ENCODE data around the gene PKD1L1.

GRCh38 chr7:47970761-47971160 lies 22.5 kb upstream of the PKD1L1 start:
- TF ChIP-seq, protein P1, sequence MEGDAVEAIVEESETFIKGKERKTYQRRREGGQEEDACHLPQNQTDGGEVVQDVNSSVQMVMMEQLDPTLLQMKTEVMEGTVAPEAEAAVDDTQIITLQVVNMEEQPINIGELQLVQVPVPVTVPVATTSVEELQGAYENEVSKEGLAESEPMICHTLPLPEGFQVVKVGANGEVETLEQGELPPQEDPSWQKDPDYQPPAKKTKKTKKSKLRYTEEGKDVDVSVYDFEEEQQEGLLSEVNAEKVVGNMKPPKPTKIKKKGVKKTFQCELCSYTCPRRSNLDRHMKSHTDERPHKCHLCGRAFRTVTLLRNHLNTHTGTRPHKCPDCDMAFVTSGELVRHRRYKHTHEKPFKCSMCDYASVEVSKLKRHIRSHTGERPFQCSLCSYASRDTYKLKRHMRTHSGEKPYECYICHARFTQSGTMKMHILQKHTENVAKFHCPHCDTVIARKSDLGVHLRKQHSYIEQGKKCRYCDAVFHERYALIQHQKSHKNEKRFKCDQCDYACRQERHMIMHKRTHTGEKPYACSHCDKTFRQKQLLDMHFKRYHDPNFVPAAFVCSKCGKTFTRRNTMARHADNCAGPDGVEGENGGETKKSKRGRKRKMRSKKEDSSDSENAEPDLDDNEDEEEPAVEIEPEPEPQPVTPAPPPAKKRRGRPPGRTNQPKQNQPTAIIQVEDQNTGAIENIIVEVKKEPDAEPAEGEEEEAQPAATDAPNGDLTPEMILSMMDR (IDR thresholded peaks at IDR 0.05): no peak
- TF ChIP-seq ZNF423 (CRISPR knock-in tag; IDR thresholded peaks at IDR 0.05) (no peak), TEAD4 (CRISPR knock-in tag; IDR thresholded peaks at IDR 0.05) (no peak)
- TF ChIP-seq, protein P2, sequence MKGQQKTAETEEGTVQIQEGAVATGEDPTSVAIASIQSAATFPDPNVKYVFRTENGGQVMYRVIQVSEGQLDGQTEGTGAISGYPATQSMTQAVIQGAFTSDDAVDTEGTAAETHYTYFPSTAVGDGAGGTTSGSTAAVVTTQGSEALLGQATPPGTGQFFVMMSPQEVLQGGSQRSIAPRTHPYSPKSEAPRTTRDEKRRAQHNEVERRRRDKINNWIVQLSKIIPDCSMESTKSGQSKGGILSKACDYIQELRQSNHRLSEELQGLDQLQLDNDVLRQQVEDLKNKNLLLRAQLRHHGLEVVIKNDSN (CRISPR knock-in tag; IDR thresholded peaks at IDR 0.05): no peak
